Activated CD8-positive, alpha-beta memory T cell treated with anti-CD3 and anti-CD28 coated beads, Interleukin-2, amount 50 U/mL, for 24 hours (primary cell): ENCODE measurements around the gene ARHGAP26.

Experiments used
- DNase-seq: peaks from one replicate; pipeline ENCODE4 v3.0.0-alpha.2; 2020; ENCODE audit errors: extremely low read depth

Gene ARHGAP26

GRCh38 chr5:142749321-142749720, 20.9 kb upstream of the ARHGAP26 start:
- no peak for DNase-seq

- DNase-seq, result no peak
Observed at GRCh38 chr5:142753116-142753631, 17.0 kb upstream of the ARHGAP26 start.

- DNase-seq, result no peak
Observed at GRCh38 chr5:142754031-142754430, 16.1 kb upstream of the ARHGAP26 start.

- no peak for DNase-seq
Observed at GRCh38 chr5:142756576-142756975, 13.6 kb upstream of the ARHGAP26 start.

GRCh38 chr5:142757564-142757963, 12.6 kb upstream of the ARHGAP26 start:
- no peak for DNase-seq

GRCh38 chr5:142758062-142758795, 11.9 kb upstream of the ARHGAP26 start:
- DNase-seq, result no peak

- DNase-seq, result no peak
Observed at GRCh38 chr5:142758796-142759145, 11.4 kb upstream of the ARHGAP26 start.

GRCh38 chr5:142763701-142764100, 6.5 kb upstream of the ARHGAP26 start:
- DNase-seq, result no peak

- no peak for DNase-seq
Observed at GRCh38 chr5:142767178-142767577, 3.0 kb upstream of the ARHGAP26 start.

GRCh38 chr5:142767911-142768310, 2.3 kb upstream of the ARHGAP26 start:
- DNase-seq, result no peak

GRCh38 chr5:142769251-142769792, 855 bp upstream of the ARHGAP26 start:
- no peak for DNase-seq

GRCh38 chr5:142770650-142771609, 753 bp downstream of the ARHGAP26 start:
- no peak for DNase-seq

- no peak for DNase-seq
Observed at GRCh38 chr5:142771666-142772065, 1.5 kb downstream of the ARHGAP26 start.

- no peak for DNase-seq
Observed at GRCh38 chr5:142772446-142773293, 2.5 kb downstream of the ARHGAP26 start.

GRCh38 chr5:142777099-142777498, 6.9 kb downstream of the ARHGAP26 start:
- DNase-seq, result no peak

- no peak for DNase-seq
Observed at GRCh38 chr5:142777850-142778249, 7.7 kb downstream of the ARHGAP26 start.

GRCh38 chr5:142779163-142779840, 9.1 kb downstream of the ARHGAP26 start:
- DNase-seq, result no peak

GRCh38 chr5:142780871-142781270, 10.7 kb downstream of the ARHGAP26 start:
- no peak for DNase-seq

- no peak for DNase-seq
Observed at GRCh38 chr5:142782976-142783530, 12.9 kb downstream of the ARHGAP26 start.

- DNase-seq, result no peak
Observed at GRCh38 chr5:142783601-142784341, 13.6 kb downstream of the ARHGAP26 start.
